Activated T-helper 1 cell treated with Interleukin-2 at 50 U/mL for 16 hours (primary cell): ENCODE measurements around the gene ZKSCAN8.

Source experiments
- DNase-seq: peaks from one replicate; pipeline ENCODE4 v3.0.0-alpha.2; 2020; ENCODE audit warnings: low read depth

Gene ZKSCAN8

GRCh38 chr6:28139860-28140543 is 1.7 kb upstream of the ZKSCAN8 start:
- DNase-seq, result no peak

DNA sequence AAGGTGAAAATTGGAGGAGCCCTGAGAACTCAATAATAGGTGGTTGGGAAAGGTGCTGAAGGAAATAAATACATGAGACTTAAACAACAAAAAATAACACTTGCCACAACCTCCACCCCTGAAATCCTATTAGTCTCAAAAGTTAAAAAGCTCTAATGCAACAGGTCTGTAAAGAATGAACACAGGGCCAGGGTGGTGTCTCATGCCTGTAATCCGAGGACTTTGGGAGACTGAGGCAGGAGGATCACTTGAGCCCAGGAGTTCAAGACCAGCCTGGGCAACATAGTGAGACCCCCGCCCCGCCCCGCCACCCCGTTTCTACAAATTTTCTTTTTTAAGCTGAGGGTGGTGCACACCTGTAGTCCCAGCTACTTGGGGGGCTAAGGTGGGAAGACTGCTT is 1.1 kb upstream of the ZKSCAN8 start:
- DNase-seq, result no peak

DNA sequence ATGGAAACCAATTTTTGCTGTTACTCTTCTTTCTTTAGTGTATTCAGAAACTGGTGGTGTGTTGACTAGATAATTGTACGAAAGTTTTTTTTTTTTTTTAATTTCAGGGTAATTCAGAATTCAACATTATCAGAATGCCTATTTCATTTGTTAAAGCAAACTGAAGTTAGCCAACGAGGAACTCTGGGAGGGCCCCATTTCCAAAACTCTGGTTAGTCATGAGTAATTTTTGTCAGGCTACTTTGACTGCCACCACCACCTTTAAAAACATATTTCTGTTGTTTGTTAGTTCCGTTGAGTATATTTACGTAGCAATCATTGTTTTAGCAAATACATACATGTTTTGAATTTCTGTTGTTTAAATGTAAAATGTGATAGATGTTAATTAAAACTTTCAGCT is 763 bp downstream of the ZKSCAN8 start:
- no peak for DNase-seq

DNA sequence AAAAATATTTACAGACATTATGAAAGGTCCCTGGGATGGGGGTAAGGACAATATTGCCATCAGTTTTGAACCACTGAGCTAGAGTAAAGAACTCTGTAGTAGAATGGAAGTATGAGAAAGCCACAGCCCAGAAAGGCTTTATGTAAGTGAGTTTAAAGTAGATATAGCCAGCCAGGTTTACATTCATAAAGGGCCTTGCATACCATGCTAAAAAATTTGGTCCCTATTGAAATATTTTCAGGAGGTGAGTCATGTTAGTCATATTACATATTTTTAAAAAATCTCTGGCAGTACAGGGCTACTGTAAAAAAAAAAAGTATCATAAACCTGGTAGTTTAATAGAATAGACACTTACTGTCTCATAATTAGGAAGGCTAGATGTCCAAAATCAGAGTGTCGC is 3.5 kb downstream of the ZKSCAN8 start:
- no peak for DNase-seq

DNA sequence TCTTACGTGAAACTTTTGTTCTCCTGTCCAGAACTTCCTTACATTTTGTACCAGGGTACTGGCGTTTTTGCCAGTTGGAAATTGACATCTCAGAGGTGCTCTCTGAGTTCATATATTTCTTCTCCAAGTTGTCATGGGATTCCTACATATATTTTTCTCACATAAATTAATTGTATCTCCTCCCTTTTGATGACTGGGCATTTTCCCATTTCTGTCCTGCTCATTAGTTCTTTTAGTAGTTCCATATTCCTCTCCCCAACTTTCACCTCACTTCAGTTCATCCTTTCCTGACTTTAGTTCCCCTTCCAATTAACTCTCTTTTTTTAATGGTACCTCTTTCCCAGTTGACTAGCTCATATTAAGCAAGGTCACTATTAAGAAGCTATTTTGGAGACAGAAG is 10.8 kb downstream of the ZKSCAN8 start:
- DNase-seq, result no peak

- no peak for DNase-seq
Observed at GRCh38 chr6:28153546-28153945, 11.9 kb downstream of the ZKSCAN8 start.

- DNase-seq, result no peak
Observed at GRCh38 chr6:28154357-28154756, 12.7 kb downstream of the ZKSCAN8 start.

DNA sequence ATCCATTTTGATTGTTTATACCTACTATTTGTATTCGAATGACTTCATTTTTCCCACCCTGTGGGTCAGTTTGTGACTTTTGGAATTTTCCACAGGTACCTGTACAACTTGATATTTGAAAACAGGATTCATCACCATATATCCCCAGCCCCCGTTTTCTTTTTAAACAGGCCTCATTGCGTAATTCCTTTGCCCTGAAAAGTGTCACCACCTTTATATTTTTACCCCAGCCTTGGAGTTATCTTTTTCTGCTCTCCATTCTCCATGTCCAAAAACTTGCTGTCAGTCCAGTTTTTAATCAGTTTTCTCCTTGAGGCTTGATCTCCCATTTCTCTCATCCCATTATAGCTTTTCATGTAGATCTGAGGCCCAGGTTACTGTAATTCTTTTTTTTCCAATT is 16.6 kb downstream of the ZKSCAN8 start:
- DNase-seq, result no peak

GRCh38 chr6:28159029-28159607 is 17.4 kb downstream of the ZKSCAN8 start:
- no peak for DNase-seq

DNA sequence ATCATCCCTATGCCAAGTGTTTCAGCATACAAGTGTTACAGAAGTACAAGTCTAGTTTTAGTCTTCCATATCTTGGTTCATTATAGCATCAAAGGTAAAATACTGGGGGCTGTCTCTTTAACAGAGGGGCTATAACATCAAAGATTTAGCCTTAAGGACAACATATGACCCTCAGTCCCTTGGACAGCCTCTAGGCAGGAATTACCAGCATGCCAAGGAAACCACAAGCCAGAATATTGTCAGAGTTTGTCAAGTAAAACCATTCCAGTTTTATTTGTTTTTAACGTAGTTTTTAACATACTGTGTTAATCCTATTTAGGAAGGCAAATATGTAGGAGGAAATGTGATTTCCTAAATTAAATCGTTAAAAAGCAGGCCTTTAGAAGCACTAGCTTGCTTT is 18.6 kb downstream of the ZKSCAN8 start:
- no peak for DNase-seq

- peak; percentile 71 for DNase-seq
Observed at GRCh38 chr6:28161410-28162079, 19.9 kb downstream of the ZKSCAN8 start.

GRCh38 chr6:28165563-28165962 is 23.9 kb downstream of the ZKSCAN8 start:
- no peak for DNase-seq

GRCh38 chr6:28167068-28167467 is 25.4 kb downstream of the ZKSCAN8 start:
- DNase-seq, result no peak

GRCh38 chr6:28167926-28168325 is 26.2 kb downstream of the ZKSCAN8 start:
- no peak for DNase-seq

GRCh38 chr6:28171271-28171670 is 29.6 kb downstream of the ZKSCAN8 start:
- DNase-seq, result no peak

DNA sequence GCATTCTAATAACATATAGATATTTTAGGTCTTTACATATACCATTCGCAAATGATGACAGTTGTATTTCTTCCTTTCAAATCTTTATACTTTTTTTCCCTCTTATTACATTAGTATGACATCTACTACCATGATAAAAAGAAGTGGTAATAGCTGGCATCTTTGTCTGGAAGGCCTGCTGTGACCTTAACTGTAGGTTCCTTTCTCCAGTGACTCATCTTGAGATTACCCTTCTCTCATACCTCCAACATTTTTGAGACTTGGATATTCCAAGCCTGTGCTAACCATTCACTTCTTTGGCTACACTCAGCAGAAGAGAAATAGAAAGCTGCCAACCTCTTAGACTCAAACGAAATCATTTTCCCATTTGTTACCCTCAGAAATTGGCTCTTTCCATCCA is 30.3 kb downstream of the ZKSCAN8 start:
- DNase-seq, result no peak

- DNase-seq, result no peak
Observed at GRCh38 chr6:28176373-28176772, 34.7 kb downstream of the ZKSCAN8 start.

- no peak for DNase-seq
Observed at GRCh38 chr6:28182255-28182654, 40.6 kb downstream of the ZKSCAN8 start.

- no peak for DNase-seq
Observed at GRCh38 chr6:28188111-28188979, 46.7 kb downstream of the ZKSCAN8 start.

GRCh38 chr6:28200020-28200419 is 58.3 kb downstream of the ZKSCAN8 start:
- no peak for DNase-seq

DNA sequence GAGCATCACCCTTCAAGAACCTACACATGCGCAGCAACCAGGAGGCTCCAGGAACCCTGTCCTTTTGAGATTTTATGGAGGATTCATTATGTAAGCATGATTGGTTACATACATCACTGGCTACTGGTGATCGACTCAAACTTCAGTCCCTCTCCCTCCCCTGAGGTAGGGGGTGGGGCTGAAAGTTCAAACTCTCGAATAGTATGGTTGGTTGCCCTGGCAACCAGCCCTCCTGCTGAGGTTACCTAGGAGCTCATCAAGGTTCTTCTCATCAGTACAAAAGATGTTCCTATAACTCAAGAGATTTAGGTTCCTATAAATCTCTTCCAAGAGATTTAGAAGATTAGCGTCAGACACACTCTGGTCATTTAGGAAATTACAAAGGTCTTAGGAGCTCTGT is 61.5 kb downstream of the ZKSCAN8 start:
- DNase-seq, result no peak

DNA sequence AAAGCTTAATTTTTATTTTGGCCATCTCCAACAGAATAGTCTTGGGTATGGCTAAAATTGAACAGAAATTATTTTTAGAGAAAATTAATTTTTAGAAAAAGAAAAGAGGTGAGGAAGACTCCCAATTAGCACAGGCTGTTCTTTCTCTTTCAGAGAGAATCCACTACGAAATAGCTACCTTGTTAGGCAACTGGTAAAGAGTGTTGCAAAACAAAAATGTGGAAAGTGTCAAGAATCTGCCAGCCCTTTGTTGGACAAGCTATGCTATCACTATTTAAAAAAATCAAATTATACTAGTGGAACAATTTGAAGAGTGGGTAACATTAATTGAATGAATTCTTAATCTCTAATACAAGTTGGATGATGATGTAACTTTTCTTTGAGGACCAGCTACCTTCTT is 64.2 kb downstream of the ZKSCAN8 start:
- DNase-seq, result no peak

DNA sequence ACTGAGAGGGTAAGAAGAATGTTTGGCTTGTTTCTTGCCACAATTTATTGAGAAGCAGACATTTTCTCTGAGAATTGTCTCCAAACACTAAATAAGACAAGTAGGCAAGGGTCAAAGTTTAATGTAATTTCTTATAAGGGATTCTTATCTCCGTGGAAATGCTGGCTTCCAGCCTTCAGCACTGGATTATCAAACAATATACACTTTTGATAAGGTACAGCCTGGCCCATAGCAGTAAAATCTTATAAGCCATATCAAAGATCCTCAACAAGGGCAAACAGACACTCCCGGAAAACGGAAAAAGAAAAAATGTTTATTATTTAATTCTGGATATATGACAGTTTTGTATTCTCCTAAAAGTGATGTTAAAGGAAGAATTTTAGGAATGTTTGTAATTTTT is 64.8 kb downstream of the ZKSCAN8 start:
- DNase-seq, result no peak
